PC-3 (cell line): ENCODE data around the gene PHF1. TPM values are rescaled to one million over a fixed set of nuclear protein-coding genes. Genes with fewer than 3 reads are reported as not detected.
A peak's percentile ranks its signal among the peaks of the same experiment; 100 is the strongest.

ENCODE experiments used
- ATAC-seq: fragments of 200-7000 bp; cut with Tn5 transposase; 2 replicates; pipeline ENCODE4 v1.9.1; 2020; ENCODE audit warnings: mild to moderate bottlenecking, moderate library complexity
- BruUV-seq: library from RNA; stranded (reverse); fragments of 400-500 nt; replicated peaks from 2 replicates; lab custom pipeline; 2021; lab: Mats Ljungman, UMichigan
- CTCF ChIA-PET: fragments of 300-600 bp; sonication (Branson Sonifier 250); formaldehyde crosslinking; loops from one replicate; lab custom pipeline; 2022; ENCODE audit warnings: antibody characterized with exemption; lab: Charles Lee
- POLR2A ChIA-PET: fragments of 300-600 bp; sonication (Branson Sonifier 250); formaldehyde crosslinking; loops from one replicate; lab custom pipeline; 2022; ENCODE audit warnings: antibody characterized with exemption; ENCODE audit not compliant: unreplicated experiment; lab: Charles Lee
- DNase-seq: peaks from one replicate; pipeline ENCODE4 v3.0.0-alpha.2; 2015
- H2AFZ ChIP-seq: fragments of 300-600 bp; sonication (generic); 2 replicates; pipeline ENCODE4 v1.6.0; 2016; ENCODE audit warnings: antibody characterized with exemption, low read length
- H3F3A ChIP-seq: fragments of 300-600 bp; sonication (generic); one replicate; pipeline ENCODE4 v1.6.0; 2017; ENCODE audit warnings: antibody characterized with exemption, low read length, control low read depth, mild to moderate bottlenecking; ENCODE audit not compliant: unreplicated experiment
- H3K27ac ChIP-seq: fragments of 300-600 bp; sonication (generic); 2 replicates; pipeline ENCODE4 v1.5.1; 2016; ENCODE audit warnings: mild to moderate bottlenecking, low read length
- H3K27me3 ChIP-seq: fragments of 300-600 bp; sonication (generic); 2 replicates; pipeline ENCODE4 v1.6.1; 2016; ENCODE audit warnings: low read length, mixed read lengths
- H3K36me3 ChIP-seq: fragments of 300-600 bp; sonication (generic); 2 replicates; pipeline ENCODE4 v1.6.1; 2016; ENCODE audit warnings: low read depth, mixed run types, low read length, mixed read lengths
- H3K4me1 ChIP-seq: fragments of 300-600 bp; sonication (generic); 2 replicates; pipeline ENCODE4 v1.5.1; 2016; ENCODE audit warnings: low read length; ENCODE audit not compliant: insufficient read depth
- H3K4me2 ChIP-seq: fragments of 300-600 bp; sonication (generic); 2 replicates; pipeline ENCODE4 v1.6.0; 2016; ENCODE audit warnings: low read length
- H3K4me3 ChIP-seq: fragments of 300-600 bp; sonication (generic); 2 replicates; pipeline ENCODE4 v1.5.1; 2016; ENCODE audit warnings: mild to moderate bottlenecking, low read length, mixed read lengths
- H3K79me2 ChIP-seq: fragments of 300-600 bp; sonication (generic); 2 replicates; pipeline ENCODE4 v1.6.1; 2017; ENCODE audit warnings: low read length, mixed read lengths
- H3K9ac ChIP-seq: fragments of 300-600 bp; sonication (generic); 2 replicates; pipeline ENCODE4 v1.6.0; 2016; ENCODE audit warnings: mild to moderate bottlenecking, low read length
- H3K9me2 ChIP-seq: fragments of 300-600 bp; sonication (generic); replicated peaks from 2 replicates; pipeline ENCODE4 v1.6.1; 2016; ENCODE audit warnings: mixed run types, low read length, mixed read lengths
- H3K9me3 ChIP-seq: fragments of 300-600 bp; sonication (generic); 2 replicates; pipeline ENCODE4 v1.6.1; 2016; ENCODE audit warnings: low read length, mixed read lengths
- H4K20me1 ChIP-seq: fragments of 300-600 bp; sonication (generic); 2 replicates; pipeline ENCODE4 v1.6.1; 2016; ENCODE audit warnings: low read length, mixed read lengths
- CTCF ChIP-seq: fragments of 300-600 bp; sonication (generic); conservative IDR thresholded peaks from 2 replicates; pipeline ENCODE4 v1.5.1; 2017; ENCODE audit warnings: antibody characterized with exemption, low read depth, mild to moderate bottlenecking, low read length
- EZH2 ChIP-seq: fragments of 300-600 bp; sonication (generic); IDR thresholded peaks from one replicate; pipeline ENCODE4 v1.6.1; 2017; ENCODE audit warnings: antibody characterized with exemption, mild to moderate bottlenecking, low read length; ENCODE audit not compliant: unreplicated experiment
- EZH2phosphoT487 ChIP-seq: fragments of 300-600 bp; sonication (generic); IDR thresholded peaks from 2 replicates; pipeline ENCODE4 v1.6.1; 2018; ENCODE audit warnings: mild to moderate bottlenecking, antibody characterized with exemption, low read length, borderline replicate concordance
- intact Hi-C: fragments of 100-400 bp; cut with micrococcal nuclease; formaldehyde crosslinking; loops from 2 replicates; pipeline ENCODE4 v1.9.0; 2023
- total RNA-seq: library from RNA; depleted of rRNA; stranded (reverse); fragments of >200 nt; gene quantifications from 2 replicates; pipeline ENCODE4 v1.2.3, GENCODE V29; 2014

Gene PHF1
- total RNA-seq, 1 experiment from 2014 or later, result 36.6 TPM

GRCh38 chr6:33405386-33405940, 5.4 kb upstream of the PHF1 start:
- Histone ChIP-seq H3K9me2 (no peaks in the 10 kb centered on the region), H3K4me1 (peaks cover 9% of the 10 kb centered on the region; the same call in 1 of the 2 replicates), H3K36me3 (peaks cover 61% of the 10 kb centered on the region), H3K79me2 (no peaks in the 10 kb centered on the region), H3F3A (peaks cover 16% of the 10 kb centered on the region), H3K27me3 (no peaks in the 10 kb centered on the region), H3K9me3 (no peaks in the 10 kb centered on the region), H3K27ac (no peak overlapping the region), H3K4me3 (no peak overlapping the region), H2AFZ (no peak overlapping the region), H3K9ac (no peak overlapping the region), H3K4me2 (no peak overlapping the region), H4K20me1 (no peaks in the 10 kb centered on the region)
- no peak for TF ChIP-seq EZH2
- TF ChIP-seq CTCF, result no peak
- TF ChIP-seq EZH2phosphoT487, result no peak
- ChIA-PET CTCF (no interaction called here), POLR2A (no interaction called here)
- DNase-seq (no peak), ATAC-seq (no peak)
- BruUV-seq, result no TSS peak
- intact Hi-C loops, result loop anchor here (5.0 kb wide), 1 partner anchor 108 kb away; the partner anchor contains the start of gene RGL2

GRCh38 chr6:33406126-33406525, 4.7 kb upstream of the PHF1 start:
- ATAC-seq (no peak), DNase-seq (no peak)
- Histone ChIP-seq H3K4me3 (no peak overlapping the region), H3F3A (peaks cover 16% of the 10 kb centered on the region), H3K4me2 (no peak overlapping the region), H3K36me3 (peaks cover 61% of the 10 kb centered on the region), H3K9ac (no peak overlapping the region), H3K9me2 (no peaks in the 10 kb centered on the region), H3K27me3 (no peaks in the 10 kb centered on the region), H3K4me1 (peaks cover 9% of the 10 kb centered on the region; the same call in 1 of the 2 replicates), H3K9me3 (no peaks in the 10 kb centered on the region), H4K20me1 (no peaks in the 10 kb centered on the region), H3K79me2 (peaks cover 2% of the 10 kb centered on the region), H3K27ac (no peak overlapping the region), H2AFZ (no peak overlapping the region)
- no TSS peak for BruUV-seq
- POLR2A ChIA-PET, result no interaction called here
- TF ChIP-seq EZH2 (no peak), CTCF (no peak), EZH2phosphoT487 (no peak)
- CTCF ChIA-PET, result no interaction called here
- intact Hi-C loops, result loop anchor here (5.0 kb wide), 1 partner anchor 109 kb away; the partner anchor contains the start of gene RGL2

GRCh38 chr6:33407132-33407718, 3.6 kb upstream of the PHF1 start:
- DNase-seq, result peak; percentile 48
- H3K9me3 ChIP-seq, result no peaks in the 10 kb centered on the region
- H3K9me2 ChIP-seq, result no peaks in the 10 kb centered on the region
- H3F3A ChIP-seq, result peaks cover 16% of the 10 kb centered on the region
- no peaks in the 10 kb centered on the region for H3K27me3 ChIP-seq
- ChIA-PET POLR2A (no interaction called here), CTCF (no interaction called here)
- intact Hi-C loops, result loop anchor here (5.0 kb wide), 1 partner anchor 110 kb away; the partner anchor contains the start of gene RGL2
- peaks cover 56% of the 10 kb centered on the region for H3K36me3 ChIP-seq
- H3K4me2 ChIP-seq, result no peak overlapping the region
- TF ChIP-seq EZH2 (no peak), EZH2phosphoT487 (no peak), CTCF (peak; percentile 59)
- H3K79me2 ChIP-seq, result peaks cover 8% of the 10 kb centered on the region
- no peak for ATAC-seq
- no peak overlapping the region for H3K4me3 ChIP-seq
- H4K20me1 ChIP-seq, result no peaks in the 10 kb centered on the region
- no peak overlapping the region for H3K27ac ChIP-seq
- no TSS peak for BruUV-seq
- H3K9ac ChIP-seq, result no peak overlapping the region
- H2AFZ ChIP-seq, result no peak overlapping the region
- peaks cover 9% of the 10 kb centered on the region; the same call in 1 of the 2 replicates for H3K4me1 ChIP-seq
